GM19035 (cell line): ENCODE measurements around the gene TRIM14.
"Not testable (repeated sequence)": the region's sequence is repeated elsewhere in the genome, so short reads cannot be mapped to it uniquely, and the experiment has no call there.

ENCODE experiments used
- ATAC-seq: cut with Tn5 transposase; IDR thresholded peaks from one replicate; pipeline ENCODE4 v1.9.1; 2021; ENCODE audit not compliant: unreplicated experiment

The TRIM14 gene

DNA sequence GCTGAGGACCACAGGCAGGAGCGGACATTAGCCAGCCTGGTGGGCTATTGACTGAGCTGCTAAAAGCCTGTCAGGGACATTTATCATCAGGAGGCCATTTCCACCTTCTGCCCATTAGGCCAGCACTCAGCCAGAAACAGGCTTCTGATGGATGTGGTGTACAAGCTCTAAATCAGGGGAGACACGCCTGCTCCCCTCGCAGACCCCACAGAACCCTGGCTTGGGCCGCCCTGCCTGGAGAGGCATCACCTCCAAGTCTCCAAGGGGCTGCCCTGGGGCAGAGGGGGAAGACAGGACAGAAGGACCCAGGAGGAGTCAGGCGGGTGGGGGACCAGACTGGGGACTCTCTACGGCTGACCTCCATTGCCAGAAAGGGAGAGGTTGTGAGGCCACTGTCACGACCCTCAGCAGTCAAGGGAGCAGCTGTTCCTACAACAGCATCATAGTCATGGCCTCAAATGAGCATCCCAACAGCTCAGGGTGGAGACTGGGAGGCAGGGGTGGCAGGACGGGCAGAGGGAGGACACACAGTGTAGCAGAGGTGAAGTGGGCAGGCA is 24.0 kb upstream of the TRIM14 start:
- ATAC-seq = no peak

- ATAC-seq = no peak
These were observed 23.3 kb upstream of the TRIM14 start for GRCh38 chr9:98142182-98142907.

GRCh38 chr9:98140503-98140902 is 21.5 kb upstream of the TRIM14 start:
- no peak for ATAC-seq

GRCh38 chr9:98136489-98136888 is 17.5 kb upstream of the TRIM14 start:
- no peak for ATAC-seq

DNA sequence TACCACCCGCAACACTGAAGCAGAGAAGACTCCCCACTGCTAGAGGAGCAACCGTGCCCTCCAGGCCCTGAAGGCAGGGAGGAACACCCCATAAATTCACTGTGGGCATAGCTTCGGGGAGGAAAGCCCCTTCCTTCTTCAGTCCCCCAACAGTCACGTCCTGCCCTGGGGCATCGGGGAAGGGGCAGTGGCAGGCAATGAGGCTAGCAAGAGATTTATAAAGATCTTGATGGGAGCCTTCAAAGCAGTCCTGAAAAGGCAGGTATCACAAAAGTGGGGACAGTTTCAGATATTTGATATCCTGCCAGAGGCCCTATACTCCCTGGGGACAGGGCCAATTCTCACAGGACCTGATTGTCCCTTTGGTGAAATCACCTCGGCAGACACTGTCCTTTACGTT is 16.9 kb upstream of the TRIM14 start:
- ATAC-seq = no peak

- ATAC-seq = no peak
These were observed 16.5 kb upstream of the TRIM14 start for GRCh38 chr9:98135558-98135934.

GRCh38 chr9:98134702-98135557 is 15.9 kb upstream of the TRIM14 start:
- no peak for ATAC-seq

GRCh38 chr9:98132806-98133631 is 14.0 kb upstream of the TRIM14 start:
- no peak for ATAC-seq

DNA sequence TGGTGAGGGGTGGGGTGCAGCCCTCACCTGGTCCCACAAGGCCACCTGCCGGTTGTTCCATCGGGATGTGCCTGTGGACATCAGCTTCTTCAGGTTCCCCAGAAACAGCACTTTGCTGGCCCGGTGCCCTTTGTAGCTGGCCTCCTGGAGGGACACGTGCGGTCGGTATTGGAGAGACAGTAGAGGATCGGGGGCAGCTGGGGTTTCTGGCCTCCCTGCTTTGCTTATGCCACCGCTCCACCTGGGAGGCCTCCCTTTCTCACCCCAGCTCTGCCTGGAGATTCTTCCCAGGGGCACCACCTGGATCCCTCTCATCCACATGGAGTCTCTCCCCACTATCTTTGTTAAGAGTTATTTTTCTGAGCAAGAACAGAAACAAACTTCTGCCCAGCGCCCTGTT is 13.1 kb upstream of the TRIM14 start:
- ATAC-seq = no peak

- ATAC-seq = no peak
These were observed 11.7 kb upstream of the TRIM14 start for GRCh38 chr9:98130576-98131228.

- ATAC-seq = not testable (repeated sequence)
These were observed 11.0 kb upstream of the TRIM14 start for GRCh38 chr9:98130060-98130459.

- peak; percentile 78 for ATAC-seq
These were observed 10.4 kb upstream of the TRIM14 start for GRCh38 chr9:98129451-98129881.

DNA sequence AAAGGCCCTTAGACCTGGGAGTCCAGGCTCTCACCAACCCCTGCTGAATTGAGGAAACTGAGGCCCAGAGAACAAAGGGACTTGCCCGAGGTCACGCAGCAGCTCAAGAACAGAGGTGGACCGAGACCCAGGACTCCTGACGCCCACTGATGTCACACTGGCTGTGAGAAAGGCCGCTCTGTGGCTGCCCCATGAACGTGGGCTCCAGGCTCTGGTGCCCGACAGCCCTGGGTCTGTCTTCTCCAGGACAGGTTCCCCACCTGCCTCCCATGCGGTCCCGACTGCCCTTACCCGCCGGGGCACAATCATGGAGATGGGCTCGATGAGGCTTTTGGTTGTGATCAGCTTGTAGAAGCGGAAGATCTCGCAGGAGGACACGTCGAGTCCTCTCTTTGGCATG is 9.3 kb upstream of the TRIM14 start:
- ATAC-seq = no peak

DNA sequence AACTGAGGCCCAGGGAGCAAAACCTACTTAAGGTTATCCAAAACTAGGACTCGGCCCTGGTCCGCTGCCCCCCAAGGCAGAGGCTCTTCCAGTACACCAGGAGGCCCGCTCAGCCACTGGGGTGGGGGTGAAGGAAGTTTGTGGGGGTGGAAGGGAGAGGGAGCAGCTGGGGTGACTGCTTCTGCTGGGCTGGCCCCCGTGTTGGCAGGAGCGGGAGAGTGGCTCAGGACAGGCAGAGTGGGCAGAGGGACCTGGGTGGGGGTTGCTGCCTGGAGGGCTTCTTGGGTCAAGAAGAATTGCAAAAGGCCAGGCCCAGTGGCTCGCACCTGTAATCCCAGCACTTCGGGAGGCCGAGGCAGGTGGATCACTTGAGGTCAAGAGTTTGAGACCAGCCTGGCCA is 8.2 kb upstream of the TRIM14 start:
- no peak for ATAC-seq

DNA sequence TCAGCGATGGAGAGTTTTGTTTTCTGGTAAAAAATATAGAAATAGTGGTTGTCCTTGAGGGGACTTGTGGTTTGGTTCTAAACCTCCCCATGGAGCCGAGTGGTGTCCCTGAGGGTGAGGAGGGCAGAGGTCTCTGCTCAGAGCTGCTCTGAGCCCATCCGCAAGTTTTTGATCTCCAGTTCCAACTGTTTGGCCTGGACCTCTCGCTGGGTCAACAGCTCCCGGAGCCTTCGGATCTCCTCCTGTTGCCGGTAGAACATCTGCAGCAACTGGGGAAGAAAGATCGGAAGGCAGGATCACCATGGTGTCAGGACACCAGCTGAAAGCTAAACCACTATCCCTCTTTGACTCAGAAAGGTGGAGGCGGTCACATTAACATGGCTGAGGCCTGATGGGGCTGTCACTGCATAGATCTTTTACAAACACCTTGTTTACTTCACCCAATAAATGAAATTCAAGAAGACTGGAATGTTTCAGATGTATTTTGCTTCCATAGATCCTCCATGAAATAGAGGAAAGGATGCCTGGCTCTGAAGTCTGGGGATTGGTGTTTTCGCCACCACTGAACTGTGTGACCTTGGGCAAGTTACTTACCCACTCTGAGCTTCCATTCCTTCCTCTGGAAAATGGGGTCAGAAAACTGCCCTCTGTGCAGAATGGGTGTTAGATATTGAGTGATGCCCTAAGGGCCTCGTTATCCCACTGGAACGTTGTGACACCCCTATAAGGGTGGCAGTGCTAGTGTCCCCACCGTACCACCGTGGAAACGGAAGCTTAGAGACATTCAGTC is 5.8 kb upstream of the TRIM14 start:
- no peak for ATAC-seq

GRCh38 chr9:98124091-98124490 is 5.1 kb upstream of the TRIM14 start:
- not testable (repeated sequence) for ATAC-seq

- ATAC-seq = no peak
These were observed 2.0 kb upstream of the TRIM14 start for GRCh38 chr9:98121058-98121457.

- ATAC-seq = no peak
These were observed 1.5 kb upstream of the TRIM14 start for GRCh38 chr9:98120476-98120875.

DNA sequence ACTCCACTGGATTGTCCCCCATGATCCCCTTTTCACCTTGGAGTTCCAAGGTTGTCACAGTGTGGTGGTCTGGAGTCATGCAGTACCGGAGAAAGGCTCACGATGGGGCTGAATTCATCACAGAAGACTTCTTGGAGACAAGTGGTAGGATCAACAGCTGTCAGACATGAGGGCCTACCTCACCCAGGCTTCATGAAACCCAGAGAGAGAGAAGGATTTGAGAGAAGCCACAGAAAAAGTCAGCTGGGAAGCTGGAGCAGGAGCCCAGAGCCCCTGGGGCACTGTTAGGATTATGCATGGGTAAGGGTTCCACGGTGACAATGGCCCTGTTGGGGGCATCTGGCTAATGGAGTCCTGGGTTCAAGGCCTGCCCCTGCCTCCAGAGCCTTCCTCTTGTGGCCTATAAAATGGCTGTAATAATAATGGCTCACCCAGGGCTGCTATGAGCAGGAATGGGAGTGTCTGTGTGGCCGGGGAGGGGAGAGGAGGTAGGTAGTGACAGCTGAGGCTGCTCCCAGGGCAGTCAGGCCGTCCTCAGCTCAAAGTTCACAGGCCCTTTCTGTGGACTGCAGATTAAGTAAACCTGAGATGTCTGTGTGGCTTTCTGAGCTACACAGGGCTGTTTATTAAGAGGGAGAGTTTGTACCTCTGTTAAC is 910 bp downstream of the TRIM14 start:
- peak; percentile 50 for ATAC-seq
